HepG2 (cell line): ENCODE results near the gene ZSCAN21. TPM values are rescaled to one million over a fixed set of nuclear protein-coding genes. Genes with fewer than 3 reads are reported as not detected.
A peak's percentile ranks its signal among the peaks of the same experiment; 100 is the strongest.

ENCODE experiments used
- ARNT2 ChIP-seq: sonication (generic); formaldehyde crosslinking; IDR thresholded peaks from 2 replicates; pipeline ENCODE4 v1.8.0; 2022; ENCODE audit warnings: mild to moderate bottlenecking, low read depth, missing genetic modification reagents, moderate library complexity
- EED ChIP-seq: sonication (generic); formaldehyde crosslinking; IDR thresholded peaks from 2 replicates; pipeline ENCODE4 v1.5.0; 2020; ENCODE audit warnings: mild to moderate bottlenecking, missing genetic modification reagents
- NR2F6 ChIP-seq, 2 experiments: IDR thresholded peaks; 2 replicates each; pipeline ENCODE4 v1.6.1; 2016; ENCODE audit warnings: antibody characterized with exemption in 1 of 2, mild to moderate bottlenecking in 1 of 2
- POLR2G ChIP-seq: fragments of 200-400 bp; formaldehyde crosslinking; IDR thresholded peaks from 2 replicates; pipeline ENCODE4 v1.6.1; 2018; ENCODE audit warnings: mild to moderate bottlenecking, low read depth, low read length, moderate library complexity
- SAP130 ChIP-seq: IDR thresholded peaks from 2 replicates; pipeline ENCODE4 v1.6.1; 2016; ENCODE audit warnings: low read depth
- SP1 ChIP-seq, 2 experiments: fragments of 450-650 bp in 1 of 2; sonication (generic) in 1 of 2; formaldehyde crosslinking in 1 of 2; IDR thresholded peaks; 2 replicates each; pipeline versions ENCODE4 v1.4.0 to v1.6.1; 2016 to 2020; ENCODE audit warnings: missing genetic modification reagents in 1 of 2
- SP4 ChIP-seq: sonication (generic); formaldehyde crosslinking; IDR thresholded peaks from 2 replicates; pipeline ENCODE4 v1.8.1; 2023; ENCODE audit warnings: mild to moderate bottlenecking, missing genetic modification reagents
- TBL1XR1 ChIP-seq: fragments of 150-350 bp; IDR thresholded peaks from 2 replicates; pipeline ENCODE4 v1.6.1; 2014; ENCODE audit warnings: borderline replicate concordance, low read length; ENCODE audit not compliant: partially characterized antibody
- ZFX ChIP-seq: sonication (generic); formaldehyde crosslinking; IDR thresholded peaks from 2 replicates; pipeline ENCODE4 v1.4.0; 2020; ENCODE audit warnings: mild to moderate bottlenecking, low read depth, missing genetic modification reagents, moderate library complexity
- ZNF318 ChIP-seq: sonication (generic); formaldehyde crosslinking; IDR thresholded peaks from 2 replicates; pipeline ENCODE4 v1.4.0; 2020; ENCODE audit warnings: mild to moderate bottlenecking, missing genetic modification reagents
- ZNF547 ChIP-seq: sonication (generic); formaldehyde crosslinking; IDR thresholded peaks from 2 replicates; pipeline ENCODE4 v1.5.1; 2020; ENCODE audit warnings: mild to moderate bottlenecking, missing genetic modification reagents
- ZNF557 ChIP-seq: sonication (generic); formaldehyde crosslinking; IDR thresholded peaks from 2 replicates; pipeline ENCODE4 v1.4.0; 2020; ENCODE audit warnings: missing genetic modification reagents
- ZNF749 ChIP-seq: sonication (generic); formaldehyde crosslinking; IDR thresholded peaks from 2 replicates; pipeline ENCODE4 v1.8.0; 2022; ENCODE audit warnings: mild to moderate bottlenecking, missing genetic modification reagents, moderate library complexity, borderline replicate concordance
- polyA plus RNA-seq, 8 experiments: library from polyadenylated mRNA; depleted of rRNA in 3 of 8; stranded (reverse) in 7 of 8; unstranded in 1 of 8; fragments of >200 nt; fragmentation: Illumina TruSeq in 4 of 8; extraction: Trizol in 4 of 8; gene quantifications; 2 replicates each; pipeline versions ENCODE4 v1.2.1 to v1.2.3, GENCODE V29; 2011 to 2016; ENCODE audit warnings: low read depth in 4 of 8, missing spikeins in 1 of 8, mixed read lengths in 1 of 8; ENCODE audit not compliant: insufficient read depth in 1 of 8
- total RNA-seq, 5 experiments: library from RNA; depleted of rRNA; stranded (reverse); fragments of >200 nt; fragmentation: Illumina TruSeq; extraction: Trizol; gene quantifications; 2 replicates each; pipeline ENCODE4 v1.2.3, GENCODE V29; 2016; ENCODE audit warnings: low read depth in 1 of 5
- TF ChIP-seq, protein P1 (sequence below): sonication (generic); formaldehyde crosslinking; IDR thresholded peaks from 2 replicates; pipeline ENCODE4 v1.4.0; 2020; ENCODE audit warnings: missing genetic modification reagents, borderline replicate concordance
- TF ChIP-seq, protein P2 (sequence below): sonication (generic); formaldehyde crosslinking; IDR thresholded peaks from 2 replicates; pipeline ENCODE4 v1.8.1; 2023; ENCODE audit warnings: mild to moderate bottlenecking, missing genetic modification reagents

ZSCAN21 gene
- total and polyA plus RNA-seq, 2 of the 13 experiments (the other 11 are each of a cell fraction or from before 2014, with no cell fraction given) = 7.0 to 10.0 TPM

DNA sequence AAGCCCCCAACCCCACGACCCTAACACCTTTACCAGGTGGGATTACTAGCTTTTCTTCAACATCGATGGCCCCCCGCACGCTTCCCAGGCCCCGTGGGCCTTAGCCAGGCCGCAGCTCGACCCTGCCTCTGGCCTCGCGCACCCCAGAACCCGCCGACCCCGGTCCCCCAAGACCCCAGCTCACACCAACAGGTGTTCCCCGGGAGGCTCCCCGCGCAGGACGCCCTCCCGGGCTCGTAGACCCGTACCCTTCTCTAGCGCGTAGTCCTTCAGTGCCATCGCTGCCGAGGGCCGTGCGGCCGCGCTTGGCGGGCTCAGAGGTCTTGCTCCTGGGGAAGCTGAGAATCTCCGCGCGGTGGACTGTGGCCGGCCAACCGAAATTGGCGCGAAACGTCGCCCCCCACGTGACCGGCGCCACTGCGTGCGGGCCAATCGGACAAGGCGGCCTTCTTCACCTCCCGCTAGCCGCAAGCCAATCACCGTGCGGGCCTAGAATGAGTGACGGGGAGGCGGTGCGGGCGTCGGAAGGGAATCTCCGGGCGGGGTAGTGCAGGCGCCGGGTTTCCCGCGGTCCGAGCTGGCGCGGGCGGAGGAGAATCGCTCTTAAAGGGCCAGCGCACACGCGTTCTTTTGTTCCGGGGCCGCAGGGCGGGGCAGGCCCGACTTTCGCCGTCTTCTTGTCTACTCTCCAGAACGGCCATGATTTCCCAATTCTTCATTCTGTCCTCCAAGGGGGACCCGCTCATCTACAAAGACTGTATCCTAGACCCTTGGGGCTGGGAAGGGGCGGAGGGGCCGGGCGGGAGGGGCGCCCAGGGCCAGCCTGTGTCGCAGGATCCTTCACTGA is 51.7 kb downstream of the ZSCAN21 start, which contains the start of the genes AP4M1 and MCM7 (continued):
- no peak for TF ChIP-seq ZNF318 (CRISPR knock-in tag)
- TF ChIP-seq ARNT2 (CRISPR knock-in tag) = peak; percentile 87
- no peak for TF ChIP-seq NR2F6 (IDR thresholded peaks at IDR 0.05)
- TF ChIP-seq NR2F6 (CRISPR knock-in tag; IDR thresholded peaks at IDR 0.05) = peak; percentile 7; the same call in 1 of the 2 replicates
- TF ChIP-seq ZFX = peak; percentile 59
- TF ChIP-seq SAP130 (CRISPR knock-in tag) = peak; percentile 90
- peak; percentile 77 for TF ChIP-seq SP4 (CRISPR knock-in tag)
- TF ChIP-seq POLR2G = peak; percentile 61
- TF ChIP-seq EED (CRISPR knock-in tag) = no peak; the same call in 1 of the 2 replicates
- 0 out of 2 replicates have a peak, but pooled peaks have one; percentile 34 for TF ChIP-seq ZNF547
- peak; percentile 18 for TF ChIP-seq TBL1XR1
- 0 out of 2 replicates have a peak, but pooled peaks have one; percentile 60 for TF ChIP-seq ZNF557 (CRISPR knock-in tag)
- TF ChIP-seq, protein P1, sequence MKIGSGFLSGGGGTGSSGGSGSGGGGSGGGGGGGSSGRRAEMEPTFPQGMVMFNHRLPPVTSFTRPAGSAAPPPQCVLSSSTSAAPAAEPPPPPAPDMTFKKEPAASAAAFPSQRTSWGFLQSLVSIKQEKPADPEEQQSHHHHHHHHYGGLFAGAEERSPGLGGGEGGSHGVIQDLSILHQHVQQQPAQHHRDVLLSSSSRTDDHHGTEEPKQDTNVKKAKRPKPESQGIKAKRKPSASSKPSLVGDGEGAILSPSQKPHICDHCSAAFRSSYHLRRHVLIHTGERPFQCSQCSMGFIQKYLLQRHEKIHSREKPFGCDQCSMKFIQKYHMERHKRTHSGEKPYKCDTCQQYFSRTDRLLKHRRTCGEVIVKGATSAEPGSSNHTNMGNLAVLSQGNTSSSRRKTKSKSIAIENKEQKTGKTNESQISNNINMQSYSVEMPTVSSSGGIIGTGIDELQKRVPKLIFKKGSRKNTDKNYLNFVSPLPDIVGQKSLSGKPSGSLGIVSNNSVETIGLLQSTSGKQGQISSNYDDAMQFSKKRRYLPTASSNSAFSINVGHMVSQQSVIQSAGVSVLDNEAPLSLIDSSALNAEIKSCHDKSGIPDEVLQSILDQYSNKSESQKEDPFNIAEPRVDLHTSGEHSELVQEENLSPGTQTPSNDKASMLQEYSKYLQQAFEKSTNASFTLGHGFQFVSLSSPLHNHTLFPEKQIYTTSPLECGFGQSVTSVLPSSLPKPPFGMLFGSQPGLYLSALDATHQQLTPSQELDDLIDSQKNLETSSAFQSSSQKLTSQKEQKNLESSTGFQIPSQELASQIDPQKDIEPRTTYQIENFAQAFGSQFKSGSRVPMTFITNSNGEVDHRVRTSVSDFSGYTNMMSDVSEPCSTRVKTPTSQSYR (CRISPR knock-in tag) = no peak
- peak; percentile 59; the same call in 1 of the 2 replicates for TF ChIP-seq ZNF749 (CRISPR knock-in tag)
- TF ChIP-seq, protein P2, sequence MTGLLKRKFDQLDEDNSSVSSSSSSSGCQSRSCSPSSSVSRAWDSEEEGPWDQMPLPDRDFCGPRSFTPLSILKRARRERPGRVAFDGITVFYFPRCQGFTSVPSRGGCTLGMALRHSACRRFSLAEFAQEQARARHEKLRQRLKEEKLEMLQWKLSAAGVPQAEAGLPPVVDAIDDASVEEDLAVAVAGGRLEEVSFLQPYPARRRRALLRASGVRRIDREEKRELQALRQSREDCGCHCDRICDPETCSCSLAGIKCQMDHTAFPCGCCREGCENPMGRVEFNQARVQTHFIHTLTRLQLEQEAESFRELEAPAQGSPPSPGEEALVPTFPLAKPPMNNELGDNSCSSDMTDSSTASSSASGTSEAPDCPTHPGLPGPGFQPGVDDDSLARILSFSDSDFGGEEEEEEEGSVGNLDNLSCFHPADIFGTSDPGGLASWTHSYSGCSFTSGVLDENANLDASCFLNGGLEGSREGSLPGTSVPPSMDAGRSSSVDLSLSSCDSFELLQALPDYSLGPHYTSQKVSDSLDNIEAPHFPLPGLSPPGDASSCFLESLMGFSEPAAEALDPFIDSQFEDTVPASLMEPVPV (CRISPR knock-in tag) = peak; percentile 79
- no peak for TF ChIP-seq SP1 (IDR thresholded peaks at IDR 0.05)
- peak; percentile 40; the same call in 1 of the 2 replicates for TF ChIP-seq SP1 (CRISPR knock-in tag; IDR thresholded peaks at IDR 0.05)
